ENCODE results near the gene CATSPERZ.

The CATSPERZ gene

GRCh38 chr11:64259533-64260067 lies 40.6 kb upstream of the CATSPERZ start:
- TF ChIP-seq POLR2A (IDR thresholded peaks at IDR 0.05; ENCODE audit: low read depth, low read length): no peak
- DNase-seq (ENCODE audit: insufficient read length, low spot score) (no peak), FAIRE-seq (no peak)

DNA sequence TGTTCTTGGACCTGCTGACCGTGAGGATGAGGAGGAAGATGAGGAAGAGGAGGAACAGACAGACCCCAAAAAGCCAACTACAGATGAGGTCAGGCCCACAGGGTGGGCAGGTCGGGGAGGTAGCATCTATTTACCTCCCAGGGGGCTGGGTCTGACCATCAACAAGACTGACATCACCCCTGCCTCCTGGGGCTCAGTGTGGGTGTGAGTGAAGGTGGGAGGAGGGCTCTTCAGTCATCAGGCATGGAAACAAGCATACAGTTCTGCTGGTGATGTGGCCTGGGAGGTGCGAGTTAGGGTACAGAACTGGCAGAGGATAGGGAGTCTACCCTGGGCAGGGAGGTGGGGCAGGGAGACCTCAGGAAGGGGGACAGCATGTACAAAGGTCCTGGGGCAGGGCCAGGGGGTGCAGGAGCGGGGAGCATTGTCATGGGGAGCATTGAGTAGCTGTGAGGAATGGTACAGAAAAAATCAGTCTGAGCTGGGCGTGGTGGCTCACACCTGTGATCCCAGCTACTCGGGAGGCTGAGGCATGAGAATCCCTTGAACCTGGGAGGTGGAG lies 39.9 kb upstream of the CATSPERZ start:
- DNase-seq (ENCODE audit: insufficient read length, low spot score) (no peak), FAIRE-seq (no peak)
- TF ChIP-seq POLR2A (IDR thresholded peaks at IDR 0.05; ENCODE audit: low read depth, low read length): no peak

GRCh38 chr11:64261556-64262080 lies 38.5 kb upstream of the CATSPERZ start:
- DNase-seq (ENCODE audit: insufficient read length, low spot score): no peak
- TF ChIP-seq POLR2A (IDR thresholded peaks at IDR 0.05; ENCODE audit: low read depth, low read length): no peak
- no peak for FAIRE-seq

DNA sequence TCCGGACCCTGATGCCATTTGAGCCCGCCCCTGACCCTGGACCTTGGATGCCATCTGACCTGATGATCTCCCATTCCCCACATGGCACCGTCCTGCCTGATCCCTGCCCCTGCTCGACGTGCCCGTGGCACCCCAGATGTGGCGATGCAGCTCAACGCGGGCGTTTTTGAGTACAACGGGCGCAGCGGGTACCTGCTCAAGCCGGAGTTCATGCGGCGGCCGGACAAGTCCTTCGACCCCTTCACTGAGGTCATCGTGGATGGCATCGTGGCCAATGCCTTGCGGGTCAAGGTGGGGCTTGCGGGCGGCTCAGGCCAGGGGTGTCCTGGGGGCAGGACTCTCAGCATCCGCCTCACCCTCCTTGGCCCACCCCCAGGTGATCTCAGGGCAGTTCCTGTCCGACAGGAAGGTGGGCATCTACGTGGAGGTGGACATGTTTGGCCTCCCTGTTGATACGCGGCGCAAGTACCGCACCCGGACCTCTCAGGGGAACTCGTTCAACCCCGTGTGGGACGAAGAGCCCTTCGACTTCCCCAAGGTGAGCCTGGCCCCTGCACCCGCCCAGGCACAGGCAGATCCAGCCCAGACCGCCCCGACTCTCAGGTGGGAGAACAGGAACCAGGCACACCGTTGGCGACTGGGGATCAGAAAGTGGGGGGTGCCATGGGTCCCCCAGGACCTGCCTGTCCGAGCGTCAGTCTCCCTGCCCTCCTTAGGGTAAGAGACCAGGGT lies 37.7 kb upstream of the CATSPERZ start:
- DNase-seq (ENCODE audit: insufficient read length, low spot score) (no peak), FAIRE-seq (no peak)
- no peak for TF ChIP-seq POLR2A (IDR thresholded peaks at IDR 0.05; ENCODE audit: low read depth, low read length)

DNA sequence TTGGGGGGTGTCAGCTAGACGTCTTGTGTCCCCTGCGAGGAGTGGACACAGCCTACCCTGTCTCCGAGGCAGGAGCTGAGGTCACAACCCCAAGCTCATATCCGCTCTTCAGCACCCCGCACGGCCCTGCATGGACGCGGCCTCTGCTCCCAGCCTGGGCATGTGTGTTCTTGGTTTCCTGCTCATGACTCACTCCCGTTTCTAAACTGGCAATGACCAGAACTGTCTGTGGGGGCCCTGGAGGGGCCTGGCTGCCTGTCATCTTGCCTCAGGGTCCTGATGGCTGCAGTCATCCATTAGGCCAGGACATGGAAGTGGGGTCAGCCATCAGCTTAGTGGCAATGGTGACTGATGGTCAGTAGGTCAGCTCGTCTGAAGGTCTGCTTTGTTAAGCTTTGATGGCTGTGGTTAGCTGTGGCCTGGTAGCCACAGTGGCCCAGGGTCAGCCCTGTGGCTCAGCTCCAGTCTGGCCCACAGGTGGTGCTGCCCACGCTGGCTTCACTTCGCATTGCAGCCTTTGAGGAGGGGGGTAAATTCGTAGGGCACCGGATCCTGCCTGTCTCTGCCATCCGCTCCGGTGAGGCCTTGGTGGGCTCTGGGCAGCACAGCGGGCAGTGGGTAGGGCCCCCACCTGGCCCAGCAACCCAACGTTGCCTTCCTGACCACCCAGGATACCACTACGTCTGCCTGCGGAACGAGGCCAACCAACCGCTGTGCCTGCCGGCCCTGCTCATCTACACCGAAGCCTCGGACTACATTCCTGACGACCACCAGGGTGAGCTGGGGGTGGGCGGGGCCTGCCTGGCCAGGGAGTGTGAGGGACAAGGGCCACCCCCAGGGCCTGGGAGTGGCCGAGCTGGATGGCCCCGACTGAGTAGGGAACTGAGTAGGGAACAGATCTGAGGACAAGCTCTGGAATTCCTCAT lies 36.9 kb upstream of the CATSPERZ start:
- FAIRE-seq: no peak
- DNase-seq (ENCODE audit: insufficient read length, low spot score): no peak
- TF ChIP-seq POLR2A (IDR thresholded peaks at IDR 0.05; ENCODE audit: low read depth, low read length): no peak

GRCh38 chr11:64263947-64264317 lies 36.2 kb upstream of the CATSPERZ start:
- FAIRE-seq: no peak
- DNase-seq (ENCODE audit: insufficient read length, low spot score): no peak
- TF ChIP-seq POLR2A (IDR thresholded peaks at IDR 0.05; ENCODE audit: low read depth, low read length): no peak

DNA sequence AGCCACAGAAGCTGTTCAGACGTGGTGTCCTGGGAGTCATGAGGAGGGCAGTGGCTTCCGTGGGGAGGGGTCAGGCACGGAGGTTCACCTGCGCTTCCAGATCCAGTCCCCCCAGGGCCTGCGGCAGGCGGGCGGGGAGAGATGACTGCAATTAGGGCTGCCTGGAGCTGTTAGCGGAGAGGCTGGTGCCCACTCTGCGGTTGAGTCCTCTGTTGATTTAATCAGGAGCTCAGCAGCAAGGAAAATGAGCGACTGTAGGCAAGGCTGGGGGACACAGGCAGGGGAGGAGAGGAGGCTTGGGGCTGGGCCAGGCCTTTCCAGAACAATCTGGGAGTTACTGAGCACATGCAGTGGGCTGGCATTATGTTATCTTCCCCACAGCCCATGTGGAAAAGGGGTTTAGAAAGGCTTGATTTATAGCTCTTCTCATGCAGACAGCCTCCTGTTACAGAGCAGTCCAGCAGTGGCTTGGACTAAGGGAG lies 35.7 kb upstream of the CATSPERZ start:
- DNase-seq (ENCODE audit: insufficient read length, low spot score) (no peak), FAIRE-seq (no peak)
- no peak for TF ChIP-seq POLR2A (IDR thresholded peaks at IDR 0.05; ENCODE audit: low read depth, low read length)

- no peak for TF ChIP-seq POLR2A (IDR thresholded peaks at IDR 0.05; ENCODE audit: low read depth, low read length)
- FAIRE-seq: no peak
- no peak for DNase-seq (ENCODE audit: insufficient read length, low spot score)
Measured at GRCh38 chr11:64265176-64266160, 34.7 kb upstream of the CATSPERZ start.

DNA sequence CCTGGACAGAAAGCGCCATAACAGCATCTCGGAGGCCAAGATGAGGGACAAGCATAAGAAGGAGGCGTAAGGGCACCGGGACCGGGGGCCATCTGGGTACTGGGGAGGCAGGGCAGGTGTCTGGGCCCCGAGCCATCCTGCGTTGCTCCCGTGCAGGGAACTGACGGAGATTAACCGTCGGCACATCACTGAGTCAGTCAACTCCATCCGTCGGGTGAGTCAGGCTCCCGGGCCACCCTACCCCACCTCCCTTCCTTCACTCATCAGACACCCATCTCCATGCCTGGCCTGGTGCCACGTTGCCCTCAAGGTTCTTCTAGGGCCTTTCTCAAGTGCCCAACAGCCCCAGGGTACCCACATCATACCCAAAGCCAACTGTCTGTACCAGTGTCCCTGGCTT lies 33.8 kb upstream of the CATSPERZ start:
- FAIRE-seq (no peak), DNase-seq (ENCODE audit: insufficient read length, low spot score) (no peak)
- no peak for TF ChIP-seq POLR2A (IDR thresholded peaks at IDR 0.05; ENCODE audit: low read depth, low read length)

DNA sequence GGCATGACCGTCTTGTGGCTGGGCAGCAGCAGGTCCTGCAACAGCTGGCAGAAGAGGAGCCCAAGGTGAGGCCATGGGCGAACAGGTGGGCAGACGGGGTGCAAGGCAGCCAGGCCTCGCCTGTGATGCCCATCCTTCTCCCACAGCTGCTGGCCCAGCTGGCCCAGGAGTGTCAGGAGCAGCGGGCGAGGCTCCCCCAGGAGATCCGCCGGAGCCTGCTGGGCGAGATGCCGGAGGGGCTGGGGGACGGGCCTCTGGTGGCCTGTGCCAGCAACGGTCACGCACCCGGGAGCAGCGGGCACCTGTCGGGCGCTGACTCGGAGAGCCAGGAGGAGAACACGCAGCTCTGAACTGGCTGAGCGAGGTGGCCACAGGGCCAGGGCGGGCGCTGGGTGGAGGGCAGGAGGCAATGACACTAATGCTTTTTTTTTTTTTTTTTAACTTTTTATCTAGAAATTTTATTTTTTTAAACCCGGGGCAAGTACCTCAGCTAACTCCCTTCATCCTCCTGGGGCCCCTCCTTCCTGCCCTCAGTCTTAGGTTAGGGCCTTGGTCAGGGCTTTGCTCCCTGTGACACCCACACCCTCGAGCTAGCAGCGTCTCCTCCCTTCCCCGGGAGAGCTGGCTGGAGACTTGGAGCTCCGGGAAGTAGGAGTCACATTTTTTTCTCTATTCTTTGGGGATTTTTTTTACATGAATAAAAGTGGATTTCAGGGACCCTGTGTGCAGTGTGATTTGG lies 32.8 kb upstream of the CATSPERZ start:
- no peak for FAIRE-seq
- no peak for DNase-seq (ENCODE audit: insufficient read length, low spot score)
- no peak for TF ChIP-seq POLR2A (IDR thresholded peaks at IDR 0.05; ENCODE audit: low read depth, low read length)

DNA sequence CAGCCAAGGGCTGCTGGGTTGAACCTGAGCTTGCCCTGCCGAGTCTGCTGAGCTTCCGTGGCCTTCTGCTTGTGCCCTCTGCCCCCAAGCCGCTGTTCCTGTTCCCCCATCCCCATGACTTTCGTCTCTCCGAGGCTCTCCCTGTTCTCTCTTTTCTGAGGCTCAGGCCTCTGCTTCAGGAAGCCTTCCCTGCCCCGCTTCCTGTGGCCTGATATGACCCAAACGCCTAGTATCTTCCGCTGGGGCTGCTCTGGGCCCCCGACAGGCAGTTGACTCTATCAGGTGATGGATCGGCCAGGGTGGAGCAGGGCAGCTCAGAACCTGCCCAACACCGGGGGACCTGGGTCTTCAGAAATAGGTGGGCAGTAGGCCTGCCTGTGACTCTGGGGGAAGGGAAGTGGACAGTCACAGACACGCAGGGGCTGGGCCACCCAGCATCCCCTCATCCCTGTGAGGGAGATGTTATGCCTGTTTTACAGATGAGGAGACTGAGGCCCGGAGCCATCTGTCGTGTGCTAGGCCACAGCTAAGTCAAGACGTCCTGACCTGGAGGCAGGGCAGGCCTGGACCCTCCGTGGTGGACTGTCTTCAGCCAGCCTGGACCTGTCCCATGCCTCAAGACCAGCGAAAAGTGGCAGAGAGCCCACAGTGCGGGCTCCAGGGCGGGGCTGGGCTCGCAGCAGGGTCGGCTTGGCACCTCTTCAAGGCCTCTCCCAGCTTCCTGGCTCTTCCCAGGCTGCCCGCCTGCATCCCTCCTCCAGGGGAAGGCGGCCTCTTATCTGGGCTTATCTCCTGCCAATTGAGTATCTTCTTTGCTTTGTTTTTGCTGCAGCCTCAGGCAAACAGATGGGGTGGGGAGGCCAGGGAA lies 31.9 kb upstream of the CATSPERZ start:
- DNase-seq (ENCODE audit: insufficient read length, low spot score) (no peak), FAIRE-seq (no peak)
- no peak for TF ChIP-seq POLR2A (IDR thresholded peaks at IDR 0.05; ENCODE audit: low read depth, low read length)
